Endometrium (tissue), 2 donors: Measurements from ENCODE around the gene QARS1.
A peak's percentile ranks its signal among the peaks of the same experiment; 100 is the strongest.

ENCODE experiments used
- FAIRE-seq: peaks from 2 replicates; lab custom pipeline; 2012; peaks lifted over from hg19 to GRCh38; lab: Jason Lieb, UNC
- donor health status: control.
- donor health status: control.

QARS1 gene

GRCh38 chr3:49120438-49121131 lies 16.0 kb upstream of the QARS1 start, which contains the start of gene USP19:
Gene USP19, minus strand, starts transcription at chr3:49120823. Its CDS starts 1,678 bp downstream, at chr3:49119145.
- FAIRE-seq = no peak

DNA sequence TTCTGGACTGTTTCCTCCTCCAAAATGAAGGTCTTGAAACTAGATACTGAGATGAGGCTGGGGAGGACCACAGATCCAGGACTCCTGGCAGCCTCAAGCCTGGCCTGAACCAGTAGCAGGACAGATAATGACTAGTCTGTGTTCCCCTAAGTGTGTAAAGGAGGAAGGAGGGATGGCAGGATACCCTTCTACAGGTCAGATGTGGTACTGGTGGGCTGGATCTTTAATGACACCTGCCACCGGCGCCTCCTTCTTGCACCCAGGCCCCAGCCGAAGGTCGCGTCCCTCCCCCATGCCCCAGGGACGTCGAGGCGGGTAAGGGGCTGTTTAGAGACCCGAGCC lies 15.5 kb upstream of the QARS1 start:
- FAIRE-seq = no peak

- no peak for FAIRE-seq
Observed at GRCh38 chr3:49119439-49119838, 14.9 kb upstream of the QARS1 start.

- no peak for FAIRE-seq
Observed at GRCh38 chr3:49119036-49119435, 14.5 kb upstream of the QARS1 start.

DNA sequence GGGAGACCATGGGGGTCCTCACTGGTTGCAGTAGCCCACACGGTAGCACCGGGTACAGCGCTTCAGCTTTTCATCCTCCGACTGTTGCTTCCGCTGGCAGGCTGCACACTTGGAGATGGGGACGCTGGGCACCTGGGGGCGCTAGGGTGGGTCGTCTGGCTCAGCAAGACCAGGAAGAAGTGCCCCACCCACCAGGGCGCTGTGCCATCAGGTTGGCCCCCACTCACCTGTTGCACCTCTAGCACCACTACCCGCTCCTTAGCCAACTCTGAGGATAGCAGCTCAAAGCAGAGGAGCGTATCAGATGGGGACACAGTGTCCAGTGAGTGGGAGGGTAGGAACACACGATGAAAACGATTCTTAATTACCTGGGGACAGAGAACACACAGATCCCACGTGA lies 7.7 kb upstream of the QARS1 start:
- no peak for FAIRE-seq

DNA sequence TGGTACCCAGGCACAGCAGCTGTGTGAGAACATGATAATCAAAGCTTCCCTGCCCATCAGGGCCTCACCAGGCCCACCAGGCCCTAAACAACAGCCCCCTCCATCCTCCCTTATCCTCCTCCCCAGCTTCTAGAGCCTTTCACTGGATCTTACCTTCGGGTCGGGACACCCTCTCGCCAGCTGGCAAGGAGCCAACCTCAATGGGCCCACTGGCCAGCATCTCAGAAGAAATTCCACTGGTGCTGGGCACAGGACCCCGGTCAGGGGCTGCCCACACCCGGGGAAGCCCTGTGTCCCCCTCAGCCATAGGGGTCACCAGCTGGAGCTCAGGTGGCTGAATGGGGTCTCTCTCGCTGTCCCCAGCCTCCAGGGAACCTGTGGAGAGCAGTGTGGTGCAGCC lies 6.8 kb upstream of the QARS1 start:
- no peak for FAIRE-seq

DNA sequence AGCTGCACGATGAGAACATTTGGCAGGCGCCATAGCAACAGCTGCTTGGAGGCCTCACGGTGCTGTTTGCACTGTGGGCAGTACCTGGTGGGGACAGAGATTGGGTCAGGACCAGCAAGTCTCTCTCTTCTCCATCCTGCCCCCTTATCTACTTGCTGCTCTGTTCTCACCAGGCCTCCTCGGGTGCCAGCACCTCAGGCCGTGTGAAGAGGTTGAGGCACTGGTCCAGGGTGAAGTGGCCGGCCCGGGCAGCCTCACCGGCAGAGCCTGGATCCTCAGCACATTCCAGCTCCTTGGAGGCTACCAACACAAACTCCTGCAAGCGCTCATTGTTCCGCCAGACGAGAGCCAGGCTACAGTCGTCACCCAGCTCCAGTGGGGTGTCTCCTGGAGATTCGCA lies 6.2 kb upstream of the QARS1 start:
- FAIRE-seq = no peak

DNA sequence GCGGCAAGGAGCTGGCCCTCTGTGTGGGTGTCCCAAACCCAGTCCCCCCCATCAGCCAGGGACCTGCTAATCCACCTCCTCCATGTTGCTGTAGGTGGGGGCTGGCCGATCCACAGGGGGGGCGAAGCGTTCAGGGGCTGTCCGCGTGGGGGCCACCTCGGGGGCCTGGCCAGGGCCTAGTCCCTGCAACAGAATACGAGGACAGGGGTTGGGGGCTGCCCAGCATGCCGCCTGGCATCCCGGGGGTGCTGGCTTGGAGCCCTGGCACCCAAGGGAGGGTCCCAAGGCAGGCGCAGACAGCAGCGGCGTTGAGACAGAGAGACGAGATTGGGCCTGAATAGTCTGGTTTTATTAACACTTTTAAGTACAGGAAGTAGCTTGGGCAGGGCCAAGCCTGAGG lies 3.8 kb upstream of the QARS1 start:
- no peak for FAIRE-seq

GRCh38 chr3:49104052-49104426 lies 518 bp downstream of the QARS1 start:
- no peak for FAIRE-seq

DNA sequence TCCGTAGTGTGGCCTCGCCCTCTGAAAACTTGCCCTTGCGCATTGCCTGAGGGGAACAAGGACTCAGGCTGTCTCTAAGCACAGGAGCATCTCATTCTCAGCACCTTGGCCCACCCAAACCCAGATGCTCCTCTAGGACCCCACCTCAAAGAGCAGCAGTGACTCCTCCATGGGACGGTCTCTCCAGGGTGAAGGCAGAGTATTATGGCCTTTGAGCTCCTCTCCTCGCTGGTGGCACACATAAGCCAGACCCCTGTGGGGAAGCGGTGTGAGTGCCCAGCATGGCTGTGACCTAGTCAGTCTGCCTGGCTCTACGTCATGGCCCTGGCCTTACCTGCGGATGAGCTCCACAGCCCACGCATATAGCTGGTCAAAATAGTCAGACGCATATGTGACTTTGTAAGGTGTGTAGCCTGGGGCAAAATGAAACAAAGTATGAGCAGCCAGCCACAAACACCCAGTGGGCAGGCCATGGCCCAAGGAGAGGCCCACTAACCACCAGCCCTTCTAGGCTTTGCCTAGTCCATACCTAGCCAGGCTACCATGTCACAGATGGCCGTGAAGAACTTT lies 4.4 kb downstream of the QARS1 start:
- no peak for FAIRE-seq

GRCh38 chr3:49098910-49099630 lies 5.5 kb downstream of the QARS1 start:
- no peak for FAIRE-seq

GRCh38 chr3:49098429-49098828 lies 6.1 kb downstream of the QARS1 start:
- no peak for FAIRE-seq

GRCh38 chr3:49093853-49094767 lies 10.4 kb downstream of the QARS1 start, which contains the start of gene QRICH1:
Gene QRICH1, minus strand, starts transcription at chr3:49094071. Its CDS starts 17,054 bp downstream, at chr3:49077017.
- FAIRE-seq = peak; percentile 94

GRCh38 chr3:49092938-49093852 lies 11.4 kb downstream of the QARS1 start:
- no peak for FAIRE-seq

DNA sequence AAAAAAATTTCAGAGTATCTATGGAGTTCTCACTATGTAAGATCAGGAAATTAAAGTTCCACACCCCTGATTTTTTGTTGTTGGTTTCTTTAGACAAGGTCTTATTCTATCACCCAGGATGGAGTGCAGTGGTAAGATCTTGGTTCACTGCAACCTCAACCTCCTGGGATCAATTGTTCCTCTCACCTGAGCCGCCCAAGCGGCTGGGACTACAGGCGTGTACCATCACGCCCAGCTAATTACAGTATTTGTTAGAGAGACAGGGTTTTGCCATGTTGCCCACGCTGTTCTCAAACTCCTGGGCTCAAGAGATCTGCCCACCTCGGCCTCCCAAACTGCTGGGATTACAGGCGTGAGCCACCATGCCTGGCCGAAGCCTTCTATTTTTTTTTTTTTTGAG lies 23.1 kb downstream of the QARS1 start:
- no peak for FAIRE-seq

DNA sequence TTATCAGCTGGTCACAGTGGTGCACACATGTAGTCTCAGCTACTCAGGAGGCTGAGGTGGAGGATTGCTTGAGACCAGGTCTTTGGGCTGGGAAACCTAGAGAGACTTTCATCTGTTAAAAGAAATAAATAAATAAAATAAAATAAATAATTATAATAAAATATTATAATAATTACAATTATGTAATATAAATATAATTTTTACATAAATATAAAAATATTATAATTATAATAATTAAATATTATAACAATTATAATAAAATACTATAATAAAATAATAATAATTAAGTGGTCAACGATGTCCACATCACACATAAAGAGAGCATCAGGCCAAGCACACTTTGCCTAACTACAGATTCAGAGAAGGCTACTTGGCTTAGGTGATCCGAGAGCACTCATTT lies 25.3 kb downstream of the QARS1 start:
- FAIRE-seq = peak; percentile 57

- no peak for FAIRE-seq
Observed at GRCh38 chr3:49076646-49077045, 27.9 kb downstream of the QARS1 start.

DNA sequence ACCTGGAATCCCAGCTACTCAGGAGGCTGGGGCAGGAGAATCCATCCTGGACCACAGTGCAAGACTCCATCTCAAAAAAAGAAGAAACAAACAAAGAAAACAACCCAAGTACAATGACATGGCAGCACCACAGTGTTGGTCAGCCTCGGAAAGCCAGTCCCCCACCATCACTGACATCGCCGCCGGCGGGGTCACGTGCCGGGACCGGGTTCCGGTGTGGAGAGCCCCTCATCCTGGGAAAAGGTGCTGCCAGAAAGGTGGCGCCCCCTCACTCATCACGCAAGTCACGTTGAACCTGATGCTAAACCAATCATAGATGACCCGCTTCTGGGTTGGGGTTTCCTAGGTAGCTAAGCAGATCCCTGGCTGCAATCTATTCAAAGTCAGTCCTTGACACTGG lies 28.4 kb downstream of the QARS1 start:
- FAIRE-seq = no peak

GRCh38 chr3:49058011-49058410 lies 46.5 kb downstream of the QARS1 start:
- FAIRE-seq = no peak

DNA sequence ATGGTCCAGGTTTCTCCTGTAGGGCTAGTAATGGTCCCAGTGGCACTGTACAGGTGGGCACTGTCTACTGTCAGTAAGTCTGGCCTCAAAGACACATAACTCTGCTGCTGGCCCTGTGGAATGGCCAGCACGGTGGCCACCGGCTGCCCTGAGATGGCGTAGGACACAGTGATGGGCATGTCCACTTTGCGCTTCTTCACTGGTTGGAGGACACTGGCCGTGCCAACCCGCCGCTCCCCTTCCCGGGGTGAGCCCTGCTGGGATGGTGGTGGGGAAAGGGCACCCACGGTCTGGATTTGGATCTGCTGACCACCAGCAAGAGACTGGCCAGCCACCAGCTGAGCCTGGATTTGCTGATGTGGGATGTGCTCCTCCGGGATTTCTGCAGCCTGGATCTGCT lies 47.3 kb downstream of the QARS1 start:
- FAIRE-seq = no peak

- FAIRE-seq = no peak
Observed at GRCh38 chr3:49054344-49054862, 50.2 kb downstream of the QARS1 start.
